22Rv1 (cell line): Measurements from ENCODE around the gene ATP8B1.

Experiments
- H3K27ac ChIP-seq: fragments of 450-650 bp; 2 replicates; pipeline ENCODE4 v1.5.1; 2017
- CTCF ChIP-seq: fragments of 450-650 bp; IDR thresholded peaks from 2 replicates; pipeline ENCODE4 v1.5.1; 2017; ENCODE audit warnings: mild to moderate bottlenecking
- ZFX ChIP-seq: fragments of 450-650 bp; IDR thresholded peaks from 2 replicates; pipeline ENCODE4 v1.6.1; 2017; ENCODE audit warnings: antibody characterized with exemption, borderline replicate concordance

The ATP8B1 gene

GRCh38 chr18:57629422-57629821, 173.7 kb downstream of the ATP8B1 start:
- TF ChIP-seq ZFX (no peak), CTCF (no peak)
- H3K27ac ChIP-seq = peak overlapping the region; percentile 54; the same call in 1 of the 2 replicates

DNA sequence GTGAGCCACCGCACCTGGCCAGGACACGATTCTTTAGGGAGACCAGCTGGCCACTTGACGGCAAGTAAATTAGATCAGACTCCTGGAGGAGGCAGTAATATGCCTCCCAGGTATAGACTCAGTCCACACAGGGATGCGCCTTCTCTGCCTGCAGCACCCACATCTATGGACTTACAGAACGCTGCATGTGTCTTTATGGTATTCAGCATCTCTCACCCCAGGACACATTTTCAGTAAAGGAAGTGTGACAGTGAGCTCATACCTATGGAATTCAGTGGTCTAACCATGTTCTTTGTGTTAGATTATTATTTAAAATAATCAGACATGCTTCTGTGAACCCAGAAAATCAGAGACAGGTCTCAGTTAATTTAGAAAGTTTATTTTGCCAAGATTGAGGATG, 175.6 kb downstream of the ATP8B1 start:
- H3K27ac ChIP-seq = no peak overlapping the region

DNA sequence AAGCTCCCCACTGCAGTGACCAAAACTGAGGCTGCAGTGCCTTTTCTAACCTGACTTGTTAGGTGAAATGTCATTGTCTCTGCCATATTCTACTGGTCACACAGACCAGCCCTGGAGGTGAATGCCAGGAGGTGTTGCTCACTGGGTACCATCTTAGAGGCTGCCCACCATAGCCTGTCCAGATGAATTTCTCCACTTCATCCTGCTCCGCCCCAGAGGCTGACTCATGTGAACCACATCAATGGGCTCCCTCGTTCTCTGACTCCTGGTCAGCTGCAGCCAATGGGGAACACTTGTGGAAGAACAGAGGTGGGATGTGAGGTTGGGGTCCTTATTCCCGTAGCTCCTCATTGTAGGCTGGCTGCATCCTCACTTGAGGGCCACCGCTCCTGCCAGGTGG, 178.1 kb downstream of the ATP8B1 start:
- TF ChIP-seq CTCF = no peak
- no peak for TF ChIP-seq ZFX
- H3K27ac ChIP-seq = no peak overlapping the region

More for the DNA sequence above, 175.6 kb downstream of the ATP8B1 start:
- TF ChIP-seq CTCF (no peak), ZFX (no peak)

GRCh38 chr18:57621246-57621604, 181.9 kb downstream of the ATP8B1 start:
- TF ChIP-seq ZFX (no peak), CTCF (no peak)
- peak overlapping the region; percentile 78 for H3K27ac ChIP-seq

GRCh38 chr18:57619876-57620275, 183.2 kb downstream of the ATP8B1 start:
- no peak overlapping the region for H3K27ac ChIP-seq
- TF ChIP-seq CTCF = no peak
- TF ChIP-seq ZFX = no peak

GRCh38 chr18:57618910-57619309, 184.2 kb downstream of the ATP8B1 start:
- no peak overlapping the region for H3K27ac ChIP-seq

GRCh38 chr18:57603871-57604270, 199.2 kb downstream of the ATP8B1 start:
- no peak overlapping the region for H3K27ac ChIP-seq
- TF ChIP-seq ZFX = no peak
- TF ChIP-seq CTCF = no peak

More at GRCh38 chr18:57618910-57619309, 184.2 kb downstream of the ATP8B1 start:
- TF ChIP-seq CTCF = no peak
- no peak for TF ChIP-seq ZFX
